GM12892 (cell line): ENCODE measurements around the gene KIAA1755.

Source experiments
- POLR2A ChIP-seq: IDR thresholded peaks from 2 replicates; pipeline ENCODE4 v1.6.1; 2011; ENCODE audit warnings: low read depth, low read length, control low read depth
- POLR2AphosphoS5 ChIP-seq: IDR thresholded peaks from 2 replicates; pipeline ENCODE4 v1.6.1; 2011; ENCODE audit warnings: low read depth, low read length, control low read depth
- TAF1 ChIP-seq: IDR thresholded peaks from 2 replicates; pipeline ENCODE4 v1.6.1; 2011; ENCODE audit warnings: low read depth, mild to moderate bottlenecking, control low read depth, low read length, borderline replicate concordance

DNA sequence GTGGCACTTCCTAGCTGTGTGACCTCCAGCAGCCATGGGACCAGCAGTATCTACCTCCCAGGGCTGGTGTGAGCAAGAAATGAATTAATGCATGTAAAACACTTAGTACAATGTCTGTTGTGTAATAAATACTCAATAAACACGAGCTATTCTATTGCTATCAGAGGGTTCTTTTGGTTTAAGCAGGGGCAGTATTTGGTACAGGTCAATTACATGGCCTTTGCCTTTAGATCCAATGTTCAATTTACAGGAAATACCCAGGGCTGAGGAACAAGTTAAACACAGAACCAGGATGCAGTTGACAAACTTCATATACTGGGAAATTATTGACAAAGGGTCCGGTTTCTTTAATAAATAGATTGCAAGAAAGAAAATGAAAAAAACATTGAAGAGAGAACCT is 98.4 kb downstream of the KIAA1755 start:
- TF ChIP-seq POLR2A (no peak), POLR2AphosphoS5 (no peak), TAF1 (no peak)
